ENCODE results near the gene TEX10.

DNA sequence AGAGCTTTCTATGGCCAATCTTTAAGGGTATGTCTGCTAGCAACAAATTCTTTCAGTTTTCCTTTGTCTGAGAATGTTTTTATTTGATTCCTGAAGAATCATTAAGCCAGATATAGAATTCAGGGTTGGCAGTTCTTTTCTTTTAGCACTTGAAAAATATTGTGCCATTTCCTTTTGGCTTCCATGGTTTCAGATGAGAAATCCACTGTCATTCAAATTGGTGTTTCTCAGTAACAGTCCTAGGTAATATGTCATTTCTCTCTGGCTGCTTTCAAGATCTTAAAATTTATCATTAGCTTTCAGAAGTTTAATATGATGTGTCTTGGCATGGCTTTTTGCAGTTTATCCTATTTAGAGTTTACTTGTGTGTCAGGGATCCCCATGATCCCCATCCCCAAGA is 67.7 kb downstream of the TEX10 start:
- TF ChIP-seq, protein P1, sequence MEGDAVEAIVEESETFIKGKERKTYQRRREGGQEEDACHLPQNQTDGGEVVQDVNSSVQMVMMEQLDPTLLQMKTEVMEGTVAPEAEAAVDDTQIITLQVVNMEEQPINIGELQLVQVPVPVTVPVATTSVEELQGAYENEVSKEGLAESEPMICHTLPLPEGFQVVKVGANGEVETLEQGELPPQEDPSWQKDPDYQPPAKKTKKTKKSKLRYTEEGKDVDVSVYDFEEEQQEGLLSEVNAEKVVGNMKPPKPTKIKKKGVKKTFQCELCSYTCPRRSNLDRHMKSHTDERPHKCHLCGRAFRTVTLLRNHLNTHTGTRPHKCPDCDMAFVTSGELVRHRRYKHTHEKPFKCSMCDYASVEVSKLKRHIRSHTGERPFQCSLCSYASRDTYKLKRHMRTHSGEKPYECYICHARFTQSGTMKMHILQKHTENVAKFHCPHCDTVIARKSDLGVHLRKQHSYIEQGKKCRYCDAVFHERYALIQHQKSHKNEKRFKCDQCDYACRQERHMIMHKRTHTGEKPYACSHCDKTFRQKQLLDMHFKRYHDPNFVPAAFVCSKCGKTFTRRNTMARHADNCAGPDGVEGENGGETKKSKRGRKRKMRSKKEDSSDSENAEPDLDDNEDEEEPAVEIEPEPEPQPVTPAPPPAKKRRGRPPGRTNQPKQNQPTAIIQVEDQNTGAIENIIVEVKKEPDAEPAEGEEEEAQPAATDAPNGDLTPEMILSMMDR (CRISPR knock-in tag; IDR thresholded peaks at IDR 0.05) = no peak
- TF ChIP-seq ZEB1 (IDR thresholded peaks at IDR 0.05; ENCODE audit: insufficient replicate concordance, low read depth) = no peak
- TF ChIP-seq BCL6 (CRISPR knock-in tag; IDR thresholded peaks at IDR 0.05) = no peak
- TF ChIP-seq RAD21 (CRISPR knock-in tag; IDR thresholded peaks at IDR 0.05) = no peak
- no peak for TF ChIP-seq CEBPG (CRISPR knock-in tag; IDR thresholded peaks at IDR 0.05)
- TF ChIP-seq PPARG (CRISPR knock-in tag; conservative IDR thresholded peaks at IDR 0.05) = no peak
- no peak for TF ChIP-seq FOSL1 (CRISPR knock-in tag; IDR thresholded peaks at IDR 0.05; ENCODE audit: borderline replicate concordance)
- no peak for TF ChIP-seq ZMYM4 (CRISPR knock-in tag; IDR thresholded peaks at IDR 0.05)
- no peak for TF ChIP-seq ELF1 (CRISPR knock-in tag; IDR thresholded peaks at IDR 0.05)
- no peak for TF ChIP-seq JARID2 (CRISPR knock-in tag; IDR thresholded peaks at IDR 0.05; ENCODE audit: insufficient replicate concordance)
